Adipocyte (in vitro differentiated cells): ENCODE measurements around the gene TNS1.

ENCODE experiments used
- DNase-seq: peaks from one replicate; pipeline ENCODE4 v3.0.0-alpha.2; 2015; ENCODE audit warnings: low read depth
- H3K27me3 ChIP-seq: replicated peaks from 2 replicates; pipeline ENCODE4 v1.7.0; 2013; ENCODE audit warnings: mild to moderate bottlenecking, low read length, moderate library complexity; ENCODE audit not compliant: control insufficient read depth, insufficient read depth
- H3K36me3 ChIP-seq: 2 replicates; pipeline ENCODE4 v1.7.0; 2013; ENCODE audit warnings: low read length, mild to moderate bottlenecking, moderate library complexity; ENCODE audit not compliant: control insufficient read depth, insufficient read depth, severe bottlenecking
- H3K4me1 ChIP-seq: 2 replicates; pipeline ENCODE4 v1.7.0; 2013; ENCODE audit warnings: mild to moderate bottlenecking, low read length, moderate library complexity; ENCODE audit not compliant: control insufficient read depth, insufficient read depth
- H3K4me3 ChIP-seq: 2 replicates; pipeline ENCODE4 v1.7.0; 2013; ENCODE audit warnings: mild to moderate bottlenecking, low read length, moderate library complexity
- H3K9ac ChIP-seq: 2 replicates; pipeline ENCODE4 v1.7.0; 2013; ENCODE audit warnings: mild to moderate bottlenecking, low read length, moderate library complexity
- H3K9me3 ChIP-seq: 2 replicates; pipeline ENCODE4 v1.7.0; 2013; ENCODE audit warnings: mild to moderate bottlenecking, low read length, moderate library complexity; ENCODE audit not compliant: control insufficient read depth

TNS1 gene

DNA sequence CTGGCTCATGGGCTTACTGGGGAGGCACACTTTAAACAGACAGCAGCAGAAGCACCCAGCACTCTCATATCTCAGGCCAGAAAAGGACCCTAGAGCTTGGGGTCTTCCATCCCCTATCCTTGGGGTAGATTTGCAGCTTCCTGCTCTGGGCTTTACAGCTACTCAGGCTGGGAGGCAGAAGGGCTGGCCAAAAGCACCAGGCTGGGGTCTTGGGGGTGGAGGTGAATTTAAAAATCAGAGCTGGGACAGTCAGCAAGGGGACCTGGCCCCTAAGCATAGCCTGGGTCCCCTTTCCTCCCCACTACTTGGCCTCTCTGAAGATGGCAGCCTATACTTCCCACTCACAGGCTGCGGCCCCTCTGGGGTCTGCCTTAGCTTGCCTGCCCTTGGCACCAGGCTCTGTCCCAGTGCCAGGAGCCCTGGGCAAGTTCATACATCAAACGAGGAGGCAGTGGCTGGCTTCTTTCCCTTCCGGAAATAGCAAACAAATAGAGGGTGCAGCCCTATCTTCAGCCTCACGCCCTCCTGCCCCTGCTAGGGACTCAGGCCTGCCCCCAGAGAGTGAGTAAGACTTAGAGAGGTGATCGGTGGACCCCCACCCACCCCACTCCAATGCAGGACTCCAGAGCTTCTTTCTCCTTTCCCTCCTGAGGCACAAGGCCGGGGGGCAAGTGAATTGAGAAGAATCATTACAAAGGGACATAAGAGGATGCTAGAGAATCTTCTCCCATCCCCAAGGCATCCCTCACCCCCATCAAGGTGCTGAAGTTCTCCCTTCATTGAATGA is 26.0 kb upstream of the TNS1 start:
- peaks cover 1% of the 10 kb centered on the region for H3K27me3 ChIP-seq
- no peak overlapping the region for H3K4me3 ChIP-seq
- no peaks in the 10 kb centered on the region for H3K9me3 ChIP-seq
- H3K36me3 ChIP-seq: no peaks in the 10 kb centered on the region
- H3K4me1 ChIP-seq: peaks cover 11% of the 10 kb centered on the region
- DNase-seq: no peak
- H3K9ac ChIP-seq: no peak overlapping the region

DNA sequence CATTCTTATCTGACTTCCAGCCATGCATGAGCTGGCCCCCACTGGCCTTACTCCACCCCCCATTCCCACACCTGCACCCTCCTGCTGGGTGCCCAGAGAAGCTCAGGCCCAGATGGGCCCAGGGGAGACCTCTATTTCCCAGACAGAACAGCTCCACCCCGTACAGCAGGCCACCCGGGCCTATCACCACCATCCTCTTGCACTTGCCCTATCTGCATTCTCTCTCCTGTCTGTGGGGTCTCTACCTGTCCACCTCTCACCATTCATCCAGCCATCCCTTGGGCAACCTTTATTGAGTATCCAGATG is 25.3 kb upstream of the TNS1 start:
- Histone ChIP-seq H3K9me3 (no peaks in the 10 kb centered on the region), H3K4me3 (no peak overlapping the region), H3K9ac (no peak overlapping the region), H3K4me1 (peaks cover 11% of the 10 kb centered on the region), H3K36me3 (no peaks in the 10 kb centered on the region), H3K27me3 (peaks cover 7% of the 10 kb centered on the region)
- no peak for DNase-seq

DNA sequence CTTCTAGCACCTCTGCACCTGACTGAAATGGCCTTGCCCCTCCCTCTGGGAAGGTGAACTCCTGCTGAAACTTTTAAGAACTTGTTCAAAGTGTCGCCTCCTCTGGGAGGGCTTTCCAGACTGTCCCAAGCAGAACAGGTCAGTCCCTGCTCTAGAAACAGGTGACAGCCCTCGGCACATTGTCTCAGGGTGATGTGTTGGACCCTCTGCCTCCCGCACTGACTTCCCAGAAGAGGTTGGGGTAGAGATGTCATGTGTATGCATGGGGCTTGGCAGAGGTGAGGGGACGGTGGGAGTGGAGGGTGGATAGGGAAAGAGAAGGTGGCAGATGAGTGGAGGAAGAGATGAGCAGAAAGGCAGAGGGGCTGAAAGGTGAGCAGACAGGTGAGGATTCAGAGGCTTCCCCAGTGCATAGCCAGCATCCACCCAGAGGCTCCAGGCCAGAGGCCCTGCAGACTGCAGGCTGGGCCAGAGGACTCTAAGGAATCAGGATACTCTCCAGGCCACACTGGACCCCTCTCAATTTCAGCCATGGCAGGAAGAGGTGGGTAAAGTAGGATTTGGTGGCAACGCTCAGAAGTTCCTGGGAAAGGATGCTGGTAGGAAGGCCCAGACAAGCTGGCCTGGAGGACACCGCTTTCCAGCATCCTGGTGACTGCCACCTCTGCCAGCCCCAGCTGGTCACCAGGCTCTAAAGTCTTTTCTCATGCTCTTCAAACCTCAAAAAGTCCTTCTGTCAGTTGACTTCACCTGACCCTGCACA is 24.8 kb upstream of the TNS1 start:
- Histone ChIP-seq H3K4me3 (no peak overlapping the region), H3K4me1 (peaks cover 11% of the 10 kb centered on the region), H3K27me3 (peaks cover 7% of the 10 kb centered on the region), H3K9me3 (no peaks in the 10 kb centered on the region), H3K9ac (no peak overlapping the region), H3K36me3 (no peaks in the 10 kb centered on the region)
- DNase-seq: no peak

DNA sequence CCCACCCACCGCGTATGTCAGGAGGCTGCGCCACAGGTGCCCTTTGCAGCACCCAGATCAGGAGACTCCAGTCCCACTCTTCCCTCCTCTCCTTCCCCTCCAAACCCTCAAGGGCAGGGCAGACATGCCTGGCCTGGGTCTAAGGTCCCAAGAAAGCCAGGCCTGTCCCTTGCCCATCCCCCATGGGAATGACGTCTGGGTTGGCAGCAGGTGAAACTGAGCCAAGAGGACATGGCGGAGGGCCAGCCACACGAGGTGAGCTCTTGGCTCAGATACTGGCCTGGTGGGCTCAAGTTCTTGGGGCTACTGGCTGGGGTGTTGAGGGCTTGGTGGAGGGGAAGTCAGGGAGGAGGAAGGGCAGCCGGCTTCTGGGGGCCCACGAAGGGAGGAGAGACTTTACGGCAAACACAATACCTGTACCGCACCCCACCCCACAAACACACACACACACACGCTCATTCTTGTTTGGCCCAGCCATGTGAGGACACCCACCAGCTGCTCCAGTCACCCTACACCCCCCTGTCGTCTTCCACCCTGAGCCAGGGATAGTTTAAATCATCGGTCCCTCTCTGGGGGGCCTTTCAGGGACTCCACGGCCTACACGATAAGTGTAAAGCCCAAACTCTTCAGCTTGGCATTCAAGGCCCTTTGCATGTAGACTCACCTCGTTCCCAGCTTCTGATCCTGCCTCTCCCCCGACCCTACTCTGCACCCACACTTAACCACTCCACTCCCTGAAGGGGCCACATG is 24.1 kb upstream of the TNS1 start:
- no peaks in the 10 kb centered on the region for H3K36me3 ChIP-seq
- H3K4me3 ChIP-seq: no peak overlapping the region
- no peaks in the 10 kb centered on the region for H3K9me3 ChIP-seq
- no peak overlapping the region for H3K9ac ChIP-seq
- peaks cover 7% of the 10 kb centered on the region for H3K27me3 ChIP-seq
- H3K4me1 ChIP-seq: peaks cover 11% of the 10 kb centered on the region
- no peak for DNase-seq

DNA sequence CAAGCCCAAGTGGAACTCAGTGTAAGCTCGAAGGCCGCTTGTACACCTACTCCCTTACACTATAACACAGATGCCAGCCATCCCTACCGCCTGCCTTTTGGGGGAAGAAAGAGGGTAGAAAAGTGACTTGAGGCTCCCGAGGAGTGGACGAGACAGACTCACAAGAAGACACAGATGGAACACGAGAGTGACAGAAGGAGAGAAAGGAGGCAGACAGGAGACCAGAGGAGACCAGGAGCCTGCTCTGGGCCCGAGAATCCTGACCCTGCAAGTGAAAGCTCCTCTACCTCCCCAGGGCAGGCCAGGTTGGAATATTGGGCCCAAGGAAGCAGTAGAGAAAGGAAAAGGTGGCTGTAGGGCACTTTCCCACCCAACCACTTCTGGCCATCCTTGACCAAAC is 23.4 kb upstream of the TNS1 start:
- DNase-seq: no peak
- Histone ChIP-seq H3K4me1 (peaks cover 11% of the 10 kb centered on the region), H3K36me3 (no peaks in the 10 kb centered on the region), H3K4me3 (no peak overlapping the region), H3K9ac (no peak overlapping the region), H3K9me3 (no peaks in the 10 kb centered on the region), H3K27me3 (peaks cover 7% of the 10 kb centered on the region)

DNA sequence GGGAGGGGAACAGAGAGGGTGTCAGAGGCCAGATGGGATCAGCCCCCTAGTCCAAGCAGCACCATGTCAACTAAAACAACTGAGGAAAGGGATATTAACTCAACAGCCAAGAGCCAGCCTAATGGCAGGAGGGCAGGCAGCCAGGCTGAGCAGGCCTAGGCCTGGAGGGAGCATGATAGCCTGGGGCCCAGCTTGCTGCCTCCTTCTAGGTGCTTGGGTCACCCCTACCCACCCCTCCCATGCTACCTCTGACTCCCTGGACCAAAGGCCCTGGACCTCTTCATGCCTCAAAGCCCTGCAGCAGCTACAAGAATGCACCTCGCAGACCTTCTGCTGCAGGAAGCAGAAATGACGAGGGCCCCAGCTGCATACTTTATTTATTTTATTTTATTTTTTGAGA is 22.1 kb upstream of the TNS1 start:
- Histone ChIP-seq H3K27me3 (peaks cover 7% of the 10 kb centered on the region), H3K4me1 (peaks cover 10% of the 10 kb centered on the region), H3K9ac (no peak overlapping the region), H3K9me3 (no peaks in the 10 kb centered on the region), H3K36me3 (no peaks in the 10 kb centered on the region), H3K4me3 (no peak overlapping the region)
- DNase-seq: no peak

DNA sequence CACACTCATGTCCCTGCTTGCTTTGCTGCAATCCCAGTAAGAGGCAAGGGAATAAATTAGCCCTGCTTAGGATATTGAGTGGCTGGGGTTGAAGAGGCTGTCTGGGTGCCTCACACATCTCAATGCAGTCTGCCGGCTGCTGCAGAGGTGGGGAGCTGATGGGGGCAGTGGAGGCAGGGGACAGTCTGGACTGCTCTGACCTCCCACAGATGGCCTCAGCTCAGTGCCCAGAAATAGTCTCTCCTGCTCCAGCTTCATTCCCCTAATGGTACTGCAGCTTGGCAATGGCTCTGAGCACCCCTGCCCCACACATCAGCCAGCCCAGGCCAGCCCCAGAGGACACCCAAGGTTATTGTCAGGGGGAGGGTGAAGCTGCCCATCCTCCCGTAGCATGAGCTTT is 21.5 kb upstream of the TNS1 start:
- Histone ChIP-seq H3K36me3 (no peaks in the 10 kb centered on the region), H3K4me3 (no peak overlapping the region), H3K27me3 (peaks cover 7% of the 10 kb centered on the region), H3K9me3 (no peaks in the 10 kb centered on the region), H3K9ac (no peak overlapping the region), H3K4me1 (peaks cover 5% of the 10 kb centered on the region)
- no peak for DNase-seq

DNA sequence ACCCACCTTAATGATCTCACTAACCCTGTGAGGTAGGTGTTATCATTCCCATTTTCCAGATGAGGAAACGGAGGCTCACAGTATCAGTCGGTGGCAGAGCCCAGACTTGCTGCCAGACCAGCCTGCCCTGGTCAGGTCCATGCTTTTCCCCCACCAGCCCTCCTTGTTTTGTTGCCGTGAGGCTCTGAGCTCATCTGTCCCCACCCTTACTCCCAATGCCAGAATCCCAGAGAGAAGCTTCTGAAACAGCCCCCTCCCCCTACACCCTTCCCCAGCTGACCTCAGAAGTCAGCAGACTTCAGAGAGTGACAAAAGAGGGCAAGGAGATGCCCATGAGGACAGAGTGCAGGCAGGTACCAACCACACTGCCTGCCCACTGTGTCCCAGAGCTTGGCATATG is 20.8 kb upstream of the TNS1 start:
- Histone ChIP-seq H3K9me3 (no peaks in the 10 kb centered on the region), H3K36me3 (no peaks in the 10 kb centered on the region), H3K4me3 (no peak overlapping the region), H3K27me3 (peaks cover 7% of the 10 kb centered on the region), H3K9ac (no peak overlapping the region), H3K4me1 (peaks cover 4% of the 10 kb centered on the region)
- no peak for DNase-seq

DNA sequence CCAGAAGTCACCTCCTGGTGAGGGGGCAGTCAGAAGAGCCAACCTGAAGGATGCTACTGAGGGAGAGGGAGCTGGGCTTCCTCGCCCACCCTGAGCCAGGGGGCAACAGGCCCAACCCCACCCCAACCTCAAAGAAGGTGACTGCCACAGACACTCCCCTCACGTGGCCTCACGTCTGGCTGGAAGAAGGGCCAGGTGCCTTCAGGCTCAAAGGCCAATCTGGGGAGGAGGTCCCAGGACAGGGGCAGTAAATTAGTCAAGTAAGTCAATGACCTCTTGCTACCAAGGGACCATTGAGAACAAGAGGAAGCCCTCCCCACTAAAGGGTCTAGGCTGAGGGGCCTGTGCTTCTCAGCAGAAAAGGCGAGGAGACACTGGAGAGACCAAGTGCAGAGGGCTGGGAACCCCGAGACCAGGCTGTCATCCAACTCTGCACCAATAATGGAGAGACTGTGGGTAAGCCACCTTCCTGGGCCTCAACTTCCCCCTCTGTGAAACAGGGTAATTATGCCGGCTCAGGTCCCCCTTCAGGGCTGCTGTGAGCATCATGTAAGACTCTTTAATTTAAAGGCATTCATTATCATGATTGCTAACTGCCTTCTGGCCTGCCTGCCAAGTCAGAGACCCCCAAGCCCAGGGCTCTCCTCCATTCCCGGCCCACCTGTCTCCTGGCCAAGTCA is 20.2 kb upstream of the TNS1 start:
- no peak for DNase-seq
- Histone ChIP-seq H3K9ac (no peak overlapping the region), H3K36me3 (no peaks in the 10 kb centered on the region), H3K4me1 (peaks cover 9% of the 10 kb centered on the region), H3K27me3 (peaks cover 7% of the 10 kb centered on the region), H3K9me3 (no peaks in the 10 kb centered on the region), H3K4me3 (no peak overlapping the region)

DNA sequence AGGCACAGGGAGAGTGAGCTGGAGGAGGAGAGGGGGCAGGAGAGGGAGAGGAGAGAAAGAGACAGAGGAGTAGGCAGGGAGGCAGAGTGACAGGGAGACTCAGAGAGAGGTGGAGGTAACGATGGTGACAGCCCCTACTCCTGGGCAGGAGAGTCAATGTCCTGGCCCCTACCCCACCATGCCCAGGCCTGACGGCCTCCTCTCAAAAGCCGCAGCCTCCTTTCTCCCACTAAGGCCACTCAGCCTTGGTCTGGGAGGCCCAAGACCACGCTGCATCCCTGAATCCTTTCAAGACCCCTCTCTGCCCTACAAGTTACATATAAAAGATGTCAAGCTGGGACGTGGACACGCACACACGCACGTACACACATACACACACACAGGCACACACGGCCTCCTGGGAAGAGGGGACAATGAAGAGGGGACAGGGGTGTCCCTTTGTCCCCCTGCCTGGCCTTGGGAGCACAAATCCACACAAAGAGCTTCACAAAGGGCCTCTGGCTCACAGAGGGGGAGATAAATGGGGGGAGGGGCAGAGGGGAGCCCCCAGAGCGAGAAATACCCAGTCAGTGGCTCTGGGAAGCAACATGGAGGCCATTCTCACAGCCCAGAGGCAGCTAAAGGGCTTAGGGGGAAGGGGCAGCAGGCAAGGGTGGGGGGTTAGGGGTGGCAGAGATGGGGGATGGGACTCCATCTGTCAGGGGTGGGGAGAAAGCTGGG is 19.5 kb upstream of the TNS1 start:
- Histone ChIP-seq H3K27me3 (peaks cover 7% of the 10 kb centered on the region), H3K9me3 (no peaks in the 10 kb centered on the region), H3K36me3 (no peaks in the 10 kb centered on the region), H3K9ac (no peak overlapping the region), H3K4me1 (peaks cover 16% of the 10 kb centered on the region), H3K4me3 (no peak overlapping the region)
- no peak for DNase-seq
